Measurements from ENCODE around the gene AP1B1. TPM values are rescaled to one million over a fixed set of nuclear protein-coding genes. Genes with fewer than 3 reads are reported as not detected.

AP1B1 gene
- total and polyA plus RNA-seq, 2 donors (not counting 1 experiment from before 2014, with no cell fraction given) = 44.1 to 45.6 TPM

DNA sequence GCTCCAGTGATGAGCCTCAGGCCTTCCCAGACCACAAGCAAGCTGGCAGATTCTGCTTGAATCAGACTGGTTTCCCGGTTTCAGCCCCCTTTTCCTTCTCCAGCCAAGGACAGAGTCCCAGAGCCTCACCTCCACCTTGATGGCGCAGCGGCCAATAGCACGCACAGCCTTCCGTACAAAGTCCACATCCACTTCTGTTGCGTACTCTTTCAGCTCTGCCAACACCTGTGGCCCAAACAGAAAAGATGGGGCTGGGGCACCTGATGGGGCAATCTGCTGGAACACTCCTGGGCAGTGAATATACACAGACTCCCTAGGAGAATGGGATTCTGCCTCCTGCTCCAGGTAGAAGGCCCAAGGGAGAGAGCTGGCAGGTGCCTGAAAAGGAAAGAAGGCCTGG is 37.3 kb downstream of the AP1B1 start:
- Histone ChIP-seq H4K20me1 (ENCODE audit: control insufficient read depth, extremely low read depth, insufficient read depth, low read length) (no peaks in the 10 kb centered on the region), H3K9me3 (ENCODE audit: control insufficient read depth, insufficient read depth, low read depth, low read length) (no peaks in the 10 kb centered on the region), H3K27me3 (ENCODE audit: control insufficient read depth, insufficient read depth, low read length) (no peaks in the 10 kb centered on the region), H3K4me2 (ENCODE audit: extremely low read depth, insufficient read depth, low read length) (no peak overlapping the region), H3K36me3 (ENCODE audit: control insufficient read depth, insufficient read depth, low read length) (peaks cover 24% of the 10 kb centered on the region), H2AFZ (ENCODE audit: low read length) (no peak overlapping the region), H3K79me2 (ENCODE audit: control insufficient read depth, insufficient read depth, low read length) (no peaks in the 10 kb centered on the region), H3K4me1 (ENCODE audit: control insufficient read depth, extremely low read depth, insufficient read depth, low read length) (no peaks in the 10 kb centered on the region), H3K9ac (ENCODE audit: insufficient read depth, low read length) (no peak overlapping the region), H3K4me3 (replicated peaks in 1 of 4; ENCODE audit: control extremely low read depth in 1 of 4, insufficient read depth in 1 of 4, low read depth in 3 of 4, low read length in 4 of 4) (no peak overlapping the region), H3K27ac (ENCODE audit: insufficient read depth, low read length) (no peak overlapping the region)
- DNase-seq (ENCODE audit: low read depth in 2 of 2) = no peak
- TF ChIP-seq EZH2 (IDR thresholded peaks at IDR 0.05; ENCODE audit: low read length, missing control alignments) = no peak
- TF ChIP-seq, protein P1, sequence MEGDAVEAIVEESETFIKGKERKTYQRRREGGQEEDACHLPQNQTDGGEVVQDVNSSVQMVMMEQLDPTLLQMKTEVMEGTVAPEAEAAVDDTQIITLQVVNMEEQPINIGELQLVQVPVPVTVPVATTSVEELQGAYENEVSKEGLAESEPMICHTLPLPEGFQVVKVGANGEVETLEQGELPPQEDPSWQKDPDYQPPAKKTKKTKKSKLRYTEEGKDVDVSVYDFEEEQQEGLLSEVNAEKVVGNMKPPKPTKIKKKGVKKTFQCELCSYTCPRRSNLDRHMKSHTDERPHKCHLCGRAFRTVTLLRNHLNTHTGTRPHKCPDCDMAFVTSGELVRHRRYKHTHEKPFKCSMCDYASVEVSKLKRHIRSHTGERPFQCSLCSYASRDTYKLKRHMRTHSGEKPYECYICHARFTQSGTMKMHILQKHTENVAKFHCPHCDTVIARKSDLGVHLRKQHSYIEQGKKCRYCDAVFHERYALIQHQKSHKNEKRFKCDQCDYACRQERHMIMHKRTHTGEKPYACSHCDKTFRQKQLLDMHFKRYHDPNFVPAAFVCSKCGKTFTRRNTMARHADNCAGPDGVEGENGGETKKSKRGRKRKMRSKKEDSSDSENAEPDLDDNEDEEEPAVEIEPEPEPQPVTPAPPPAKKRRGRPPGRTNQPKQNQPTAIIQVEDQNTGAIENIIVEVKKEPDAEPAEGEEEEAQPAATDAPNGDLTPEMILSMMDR (conservative IDR thresholded peaks at IDR 0.05 in 1 of 2, IDR thresholded peaks at IDR 0.05 in 1 of 2; ENCODE audit: low read depth in 1 of 2, low read length in 2 of 2) = no peak

DNA sequence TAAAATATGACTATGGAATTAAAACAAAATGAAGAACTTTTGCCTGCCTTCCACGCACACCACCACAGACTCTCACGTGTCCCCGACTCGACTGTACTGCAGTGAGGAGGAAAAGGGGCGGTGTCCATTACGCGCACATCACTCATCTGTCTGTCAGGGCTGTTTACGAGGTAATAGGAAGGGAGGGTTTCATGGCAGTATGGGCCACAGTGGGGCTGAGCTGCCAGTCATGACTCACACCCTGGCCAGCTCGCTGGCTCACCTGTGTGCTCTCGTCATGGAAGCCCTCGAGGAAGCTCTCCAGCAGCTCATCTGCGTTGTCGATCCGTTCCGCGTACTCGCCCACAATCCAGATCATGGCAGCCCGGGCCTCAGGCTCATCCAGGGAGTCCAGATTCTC is 39.4 kb downstream of the AP1B1 start:
- Histone ChIP-seq H3K36me3 (ENCODE audit: control insufficient read depth, insufficient read depth, low read length) (peaks cover 21% of the 10 kb centered on the region), H3K9ac (ENCODE audit: insufficient read depth, low read length) (no peak overlapping the region), H3K9me3 (ENCODE audit: control insufficient read depth, insufficient read depth, low read depth, low read length) (no peaks in the 10 kb centered on the region), H3K4me2 (ENCODE audit: extremely low read depth, insufficient read depth, low read length) (no peak overlapping the region), H2AFZ (ENCODE audit: low read length) (no peak overlapping the region), H3K4me1 (ENCODE audit: control insufficient read depth, extremely low read depth, insufficient read depth, low read length) (peaks cover 3% of the 10 kb centered on the region), H4K20me1 (ENCODE audit: control insufficient read depth, extremely low read depth, insufficient read depth, low read length) (no peaks in the 10 kb centered on the region), H3K27me3 (ENCODE audit: control insufficient read depth, insufficient read depth, low read length) (no peaks in the 10 kb centered on the region), H3K27ac (ENCODE audit: insufficient read depth, low read length) (no peak overlapping the region), H3K4me3 (replicated peaks in 1 of 4; ENCODE audit: control extremely low read depth in 1 of 4, insufficient read depth in 1 of 4, low read depth in 3 of 4, low read length in 4 of 4) (no peak overlapping the region), H3K79me2 (ENCODE audit: control insufficient read depth, insufficient read depth, low read length) (no peaks in the 10 kb centered on the region)
- TF ChIP-seq, protein P1 (conservative IDR thresholded peaks at IDR 0.05 in 1 of 2, IDR thresholded peaks at IDR 0.05 in 1 of 2; ENCODE audit: low read depth in 1 of 2, low read length in 2 of 2) = no peak
- TF ChIP-seq EZH2 (IDR thresholded peaks at IDR 0.05; ENCODE audit: low read length, missing control alignments) = no peak
- DNase-seq (ENCODE audit: low read depth in 2 of 2) = no peak

DNA sequence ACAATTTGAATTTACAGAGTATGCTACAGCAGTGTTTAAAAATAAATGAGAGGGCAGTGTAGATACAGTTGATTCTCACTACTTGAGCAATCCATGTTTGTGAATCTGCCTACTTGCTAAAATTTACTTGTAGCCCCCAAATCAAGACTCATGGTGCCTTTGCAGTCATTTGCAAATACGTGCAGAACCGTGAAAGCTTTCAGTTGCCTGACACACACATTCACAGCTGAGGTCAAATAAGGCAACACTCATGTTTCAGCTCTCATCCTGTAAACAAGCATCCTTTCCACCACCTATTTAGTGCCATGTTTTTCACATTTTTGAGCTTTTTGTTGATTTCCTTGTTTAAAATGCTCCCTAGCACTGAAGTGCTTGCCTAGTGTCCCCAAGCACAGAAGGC is 40.3 kb downstream of the AP1B1 start:
- H3K4me1 ChIP-seq (ENCODE audit: control insufficient read depth, extremely low read depth, insufficient read depth, low read length) = peaks cover 3% of the 10 kb centered on the region
- H3K9me3 ChIP-seq (ENCODE audit: control insufficient read depth, insufficient read depth, low read depth, low read length) = no peaks in the 10 kb centered on the region
- peaks cover 20% of the 10 kb centered on the region for H3K36me3 ChIP-seq (ENCODE audit: control insufficient read depth, insufficient read depth, low read length)
- H3K27me3 ChIP-seq (ENCODE audit: control insufficient read depth, insufficient read depth, low read length) = no peaks in the 10 kb centered on the region
- no peak overlapping the region for H3K27ac ChIP-seq (ENCODE audit: insufficient read depth, low read length)
- TF ChIP-seq, protein P1 (conservative IDR thresholded peaks at IDR 0.05 in 1 of 2, IDR thresholded peaks at IDR 0.05 in 1 of 2; ENCODE audit: low read depth in 1 of 2, low read length in 2 of 2) = no peak
- TF ChIP-seq EZH2 (IDR thresholded peaks at IDR 0.05; ENCODE audit: low read length, missing control alignments) = no peak
- no peak for DNase-seq (ENCODE audit: low read depth in 2 of 2)
- H2AFZ ChIP-seq (ENCODE audit: low read length) = no peak overlapping the region
- no peaks in the 10 kb centered on the region for H4K20me1 ChIP-seq (ENCODE audit: control insufficient read depth, extremely low read depth, insufficient read depth, low read length)
- H3K4me3 ChIP-seq (replicated peaks in 1 of 4; ENCODE audit: control extremely low read depth in 1 of 4, insufficient read depth in 1 of 4, low read depth in 3 of 4, low read length in 4 of 4) = no peak overlapping the region
- no peaks in the 10 kb centered on the region for H3K79me2 ChIP-seq (ENCODE audit: control insufficient read depth, insufficient read depth, low read length)
- H3K4me2 ChIP-seq (ENCODE audit: extremely low read depth, insufficient read depth, low read length) = no peak overlapping the region
- no peak overlapping the region for H3K9ac ChIP-seq (ENCODE audit: insufficient read depth, low read length)
